DND-41 (cell line): ENCODE results near the gene SETDB1.

Experiments used
- ATAC-seq: fragments of 200-7000 bp; cut with Tn5 transposase; 3 replicates; pipeline ENCODE4 v1.9.1; 2021; ENCODE audit warnings: low read depth; ENCODE audit not compliant: insufficient read depth
- DNase-seq: peaks from one replicate; pipeline ENCODE4 v3.0.0-alpha.2; 2020
- H2AFZ ChIP-seq: 2 replicates; pipeline ENCODE4 v1.6.0; 2012; ENCODE audit warnings: low read depth, low read length
- H3K27ac ChIP-seq: 2 replicates; pipeline ENCODE4 v1.5.1; 2012; ENCODE audit warnings: low read length, inconsistent platforms
- H3K27me3 ChIP-seq: fragments of 200-600 bp; sonication (generic); 2 replicates; pipeline ENCODE4 v1.6.0; 2012; ENCODE audit warnings: low read length, mild to moderate bottlenecking, inconsistent platforms; ENCODE audit not compliant: insufficient read depth, poor library complexity
- H3K36me3 ChIP-seq: 2 replicates; pipeline ENCODE4 v1.5.1; 2012; ENCODE audit warnings: low read length, inconsistent platforms; ENCODE audit not compliant: insufficient read depth
- H3K4me1 ChIP-seq: 2 replicates; pipeline ENCODE4 v1.5.1; 2012; ENCODE audit warnings: mild to moderate bottlenecking, low read length; ENCODE audit not compliant: insufficient read depth
- H3K4me2 ChIP-seq: 2 replicates; pipeline ENCODE4 v1.6.0; 2012; ENCODE audit warnings: mild to moderate bottlenecking, moderate library complexity, low read length, inconsistent platforms; ENCODE audit not compliant: insufficient read depth
- H3K4me3 ChIP-seq, 2 experiments: fragments of 200-600 bp in 1 of 2; shearing (Covaris generic) in 1 of 2; 2 replicates each; pipeline ENCODE4 v1.5.1; 2012 to 2016; ENCODE audit warnings: inconsistent platforms in 2 of 2, low read length in 2 of 2, mild to moderate bottlenecking in 2 of 2, low read depth in 1 of 2, moderate library complexity in 1 of 2
- H3K79me2 ChIP-seq: 2 replicates; pipeline ENCODE4 v1.6.0; 2012; ENCODE audit warnings: low read length, inconsistent platforms; ENCODE audit not compliant: insufficient read depth
- H3K9ac ChIP-seq: 2 replicates; pipeline ENCODE4 v1.6.0; 2012; ENCODE audit warnings: low read depth, mild to moderate bottlenecking, inconsistent platforms, low read length, moderate library complexity
- H3K9me3 ChIP-seq: 2 replicates; pipeline ENCODE4 v1.5.1; 2012; ENCODE audit warnings: low read length, moderate library complexity, mild to moderate bottlenecking, inconsistent platforms; ENCODE audit not compliant: insufficient read depth, severe bottlenecking
- H4K20me1 ChIP-seq: 2 replicates; pipeline ENCODE4 v1.6.0; 2012; ENCODE audit warnings: low read length; ENCODE audit not compliant: insufficient read depth
- CTCF ChIP-seq: IDR thresholded peaks from 2 replicates; pipeline ENCODE4 v1.5.1; 2012; ENCODE audit warnings: borderline replicate concordance, low read length, moderate library complexity, mild to moderate bottlenecking; ENCODE audit not compliant: poor library complexity, severe bottlenecking; ENCODE audit errors: extremely low read depth
- EZH2 ChIP-seq: IDR thresholded peaks from 3 replicates; pipeline ENCODE4 v1.6.1; 2012; ENCODE audit warnings: borderline replicate concordance, low read depth, mild to moderate bottlenecking, moderate library complexity, low read length, inconsistent platforms; ENCODE audit not compliant: severe bottlenecking

SETDB1 gene

GRCh38 chr1:151012684-151013471 lies 86.7 kb downstream of the SETDB1 start:
- TF ChIP-seq CTCF: no peak
- no peak for TF ChIP-seq EZH2
- no peak overlapping the region for H2AFZ ChIP-seq
- H3K9me3 ChIP-seq: no peaks in the 10 kb centered on the region
- ATAC-seq (no peak), DNase-seq (no peak)
- no peak overlapping the region for H3K4me3 ChIP-seq
- no peaks in the 10 kb centered on the region for H3K27me3 ChIP-seq
- H3K9ac ChIP-seq: no peak overlapping the region
- H4K20me1 ChIP-seq: no peaks in the 10 kb centered on the region
- H3K27ac ChIP-seq: no peak overlapping the region
- no peak overlapping the region for H3K4me2 ChIP-seq
- H3K36me3 ChIP-seq: peaks cover 15% of the 10 kb centered on the region
- H3K79me2 ChIP-seq: peaks cover 50% of the 10 kb centered on the region
- H3K4me1 ChIP-seq: peaks cover 30% of the 10 kb centered on the region

- no peak for TF ChIP-seq EZH2
- no peak for TF ChIP-seq CTCF
- Histone ChIP-seq H3K4me2 (no peak overlapping the region), H3K9me3 (no peaks in the 10 kb centered on the region), H3K4me3 (no peak overlapping the region), H3K36me3 (peaks cover 21% of the 10 kb centered on the region), H3K79me2 (peaks cover 49% of the 10 kb centered on the region), H4K20me1 (no peaks in the 10 kb centered on the region), H3K27ac (no peak overlapping the region), H3K9ac (no peak overlapping the region), H3K4me1 (peaks cover 27% of the 10 kb centered on the region), H3K27me3 (no peaks in the 10 kb centered on the region), H2AFZ (no peak overlapping the region)
- ATAC-seq (no peak), DNase-seq (no peak)
Measured at GRCh38 chr1:151013518-151013917, 87.4 kb downstream of the SETDB1 start.
